ENCODE results near the gene SMIM43.

DNA sequence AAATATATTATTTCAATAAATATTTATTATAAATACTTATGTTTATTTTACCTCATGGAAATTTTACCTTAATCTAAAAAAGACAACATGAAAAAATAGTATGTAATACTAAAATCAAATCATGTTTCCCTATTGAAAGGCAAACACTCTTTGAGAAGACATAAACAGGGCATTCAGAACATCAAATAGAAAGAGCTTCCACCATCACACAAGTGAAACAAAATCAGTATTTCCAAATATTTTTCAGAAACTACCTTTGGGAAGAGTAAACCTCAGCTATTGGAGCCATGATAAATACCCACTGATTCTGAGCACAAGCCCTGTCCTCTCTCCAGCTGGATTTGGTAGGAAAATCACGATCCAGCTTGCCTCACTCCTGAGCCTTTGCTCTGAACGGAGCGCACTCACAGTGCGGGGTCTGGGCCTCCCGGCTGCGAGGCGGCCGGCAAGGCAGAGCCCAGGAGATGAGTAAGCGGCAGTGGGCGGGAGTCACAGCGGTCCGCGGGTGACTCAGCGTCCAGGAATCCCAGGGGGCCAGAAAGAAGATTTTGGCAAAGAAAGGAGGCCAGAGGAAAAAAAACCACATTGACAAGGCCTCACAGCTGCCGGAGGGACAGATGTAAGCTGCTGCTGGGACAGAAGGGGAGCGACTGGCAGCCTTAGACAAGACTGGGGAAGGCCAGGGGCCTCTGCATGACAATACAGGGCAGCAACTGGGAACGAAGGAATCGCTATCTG lies 53.5 kb downstream of the SMIM43 start:
- no peak for TF ChIP-seq ZNF565 (CRISPR knock-in tag; conservative IDR thresholded peaks at IDR 0.05; ENCODE audit: low read depth)
- no peak for TF ChIP-seq PATZ1 (CRISPR knock-in tag; IDR thresholded peaks at IDR 0.05; ENCODE audit: borderline replicate concordance)
- TF ChIP-seq RARB (CRISPR knock-in tag; IDR thresholded peaks at IDR 0.05), result no peak
- TF ChIP-seq ZFP30 (CRISPR knock-in tag; IDR thresholded peaks at IDR 0.05), result no peak
- TF ChIP-seq, protein P1, sequence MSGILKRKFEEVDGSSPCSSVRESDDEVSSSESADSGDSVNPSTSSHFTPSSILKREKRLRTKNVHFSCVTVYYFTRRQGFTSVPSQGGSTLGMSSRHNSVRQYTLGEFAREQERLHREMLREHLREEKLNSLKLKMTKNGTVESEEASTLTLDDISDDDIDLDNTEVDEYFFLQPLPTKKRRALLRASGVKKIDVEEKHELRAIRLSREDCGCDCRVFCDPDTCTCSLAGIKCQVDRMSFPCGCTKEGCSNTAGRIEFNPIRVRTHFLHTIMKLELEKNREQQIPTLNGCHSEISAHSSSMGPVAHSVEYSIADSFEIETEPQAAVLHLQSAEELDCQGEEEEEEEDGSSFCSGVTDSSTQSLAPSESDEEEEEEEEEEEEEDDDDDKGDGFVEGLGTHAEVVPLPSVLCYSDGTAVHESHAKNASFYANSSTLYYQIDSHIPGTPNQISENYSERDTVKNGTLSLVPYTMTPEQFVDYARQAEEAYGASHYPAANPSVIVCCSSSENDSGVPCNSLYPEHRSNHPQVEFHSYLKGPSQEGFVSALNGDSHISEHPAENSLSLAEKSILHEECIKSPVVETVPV (CRISPR knock-in tag; IDR thresholded peaks at IDR 0.05), result no peak
- TF ChIP-seq, protein P2, sequence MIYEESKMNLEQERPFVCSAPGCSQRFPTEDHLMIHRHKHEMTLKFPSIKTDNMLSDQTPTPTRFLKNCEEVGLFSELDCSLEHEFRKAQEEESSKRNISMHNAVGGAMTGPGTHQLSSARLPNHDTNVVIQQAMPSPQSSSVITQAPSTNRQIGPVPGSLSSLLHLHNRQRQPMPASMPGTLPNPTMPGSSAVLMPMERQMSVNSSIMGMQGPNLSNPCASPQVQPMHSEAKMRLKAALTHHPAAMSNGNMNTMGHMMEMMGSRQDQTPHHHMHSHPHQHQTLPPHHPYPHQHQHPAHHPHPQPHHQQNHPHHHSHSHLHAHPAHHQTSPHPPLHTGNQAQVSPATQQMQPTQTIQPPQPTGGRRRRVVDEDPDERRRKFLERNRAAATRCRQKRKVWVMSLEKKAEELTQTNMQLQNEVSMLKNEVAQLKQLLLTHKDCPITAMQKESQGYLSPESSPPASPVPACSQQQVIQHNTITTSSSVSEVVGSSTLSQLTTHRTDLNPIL (CRISPR knock-in tag; IDR thresholded peaks at IDR 0.05; ENCODE audit: low read depth), result no peak
- no peak for TF ChIP-seq ESRRG (CRISPR knock-in tag; IDR thresholded peaks at IDR 0.05)
- no peak for TF ChIP-seq TCF4 (CRISPR knock-in tag; IDR thresholded peaks at IDR 0.05; ENCODE audit: borderline replicate concordance)
- TF ChIP-seq ARNTL (CRISPR knock-in tag; IDR thresholded peaks at IDR 0.05; ENCODE audit: borderline replicate concordance, low read depth), result no peak
- no peak for TF ChIP-seq CSDC2 (CRISPR knock-in tag; IDR thresholded peaks at IDR 0.05)
- TF ChIP-seq TOX (CRISPR knock-in tag; IDR thresholded peaks at IDR 0.05; ENCODE audit: borderline replicate concordance), result no peak
- TF ChIP-seq, protein P3, sequence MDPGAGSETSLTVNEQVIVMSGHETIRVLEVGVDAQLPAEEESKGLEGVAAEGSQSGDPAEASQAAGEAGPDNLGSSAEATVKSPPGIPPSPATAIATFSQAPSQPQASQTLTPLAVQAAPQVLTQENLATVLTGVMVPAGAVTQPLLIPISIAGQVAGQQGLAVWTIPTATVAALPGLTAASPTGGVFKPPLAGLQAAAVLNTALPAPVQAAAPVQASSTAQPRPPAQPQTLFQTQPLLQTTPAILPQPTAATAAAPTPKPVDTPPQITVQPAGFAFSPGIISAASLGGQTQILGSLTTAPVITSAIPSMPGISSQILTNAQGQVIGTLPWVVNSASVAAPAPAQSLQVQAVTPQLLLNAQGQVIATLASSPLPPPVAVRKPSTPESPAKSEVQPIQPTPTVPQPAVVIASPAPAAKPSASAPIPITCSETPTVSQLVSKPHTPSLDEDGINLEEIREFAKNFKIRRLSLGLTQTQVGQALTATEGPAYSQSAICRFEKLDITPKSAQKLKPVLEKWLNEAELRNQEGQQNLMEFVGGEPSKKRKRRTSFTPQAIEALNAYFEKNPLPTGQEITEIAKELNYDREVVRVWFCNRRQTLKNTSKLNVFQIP (CRISPR knock-in tag; IDR thresholded peaks at IDR 0.05; ENCODE audit: borderline replicate concordance, low read depth), result no peak
- no peak for TF ChIP-seq ZFP3 (CRISPR knock-in tag; IDR thresholded peaks at IDR 0.05)
- TF ChIP-seq PPARA (CRISPR knock-in tag; IDR thresholded peaks at IDR 0.05; ENCODE audit: borderline replicate concordance), result no peak

Measured in SK-N-SH treated with all-trans-retinoic acid at 6 μM for 48 hours (cell line).